GM12878 (cell line): ENCODE data around the gene SUGCT. TPM values are rescaled to one million over a fixed set of nuclear protein-coding genes. Genes with fewer than 3 reads are reported as not detected.

Experiments
- EP300 ChIP-seq, 2 experiments: fragments of 150-350 bp in 1 of 2; IDR thresholded peaks; 2 replicates each; pipeline ENCODE4 v1.6.1; 2011 to 2012; ENCODE audit warnings: low read depth in 2 of 2, low read length in 2 of 2, borderline replicate concordance in 1 of 2, improper control_type of control experiment in 1 of 2, inconsistent platforms in 1 of 2; ENCODE audit not compliant: control insufficient read depth in 1 of 2
- HDGF ChIP-seq: fragments of 450-650 bp; IDR thresholded peaks from 2 replicates; pipeline ENCODE4 v1.6.1; 2016; ENCODE audit warnings: antibody characterized with exemption
- NR2C1 ChIP-seq: fragments of 450-650 bp; IDR thresholded peaks from 2 replicates; pipeline ENCODE4 v1.6.1; 2017; ENCODE audit warnings: antibody characterized with exemption, mild to moderate bottlenecking, moderate library complexity
- PRDM15 ChIP-seq: fragments of 450-650 bp; formaldehyde crosslinking; IDR thresholded peaks from 2 replicates; pipeline ENCODE4 v1.4.0; 2020; ENCODE audit warnings: mild to moderate bottlenecking, moderate library complexity
- REST ChIP-seq: IDR thresholded peaks from 2 replicates; pipeline ENCODE4 v1.6.1; 2012; ENCODE audit warnings: mild to moderate bottlenecking, low read depth, low read length
- TCF3 ChIP-seq: IDR thresholded peaks from 2 replicates; pipeline ENCODE4 v1.6.1; 2012; ENCODE audit warnings: low read depth, mild to moderate bottlenecking, low read length, borderline replicate concordance; ENCODE audit not compliant: insufficient read depth
- polyA plus RNA-seq, 11 experiments: library from polyadenylated mRNA; depleted of rRNA in 4 of 11; unstranded in 6 of 11; stranded (reverse) in 5 of 11; fragments of >200 nt; fragmentation: Nextera tagmentation in 4 of 11; fragmentation: Illumina TruSeq in 1 of 11; extraction: Ambion mirVana in 4 of 11; extraction: Trizol in 1 of 11; gene quantifications; 1 replicate in 1 of 11; 2 replicates in 10 of 11; pipeline versions ENCODE4 v1.2.1 to v1.2.3, GENCODE V29; 2011 to 2016; ENCODE audit warnings: inconsistent platforms in 2 of 11, missing spikeins in 2 of 11, low read depth in 1 of 11
- total RNA-seq, 4 experiments: library from RNA; depleted of rRNA in 3 of 4; stranded (reverse); fragments of >200 nt in 3 of 4; fragmentation: Illumina TruSeq in 1 of 4; extraction: Trizol in 1 of 4; gene quantifications; 2 replicates each; pipeline versions ENCODE4 v1.2.1 to v1.2.3, GENCODE V29; 2013 to 2021

Gene SUGCT
- total and polyA plus RNA-seq, 10 of the 15 experiments (the other 5 are each of a cell fraction or from before 2014, with no cell fraction given): 0.08 to 1.2 (median 0.67) TPM; not detected in 1

DNA sequence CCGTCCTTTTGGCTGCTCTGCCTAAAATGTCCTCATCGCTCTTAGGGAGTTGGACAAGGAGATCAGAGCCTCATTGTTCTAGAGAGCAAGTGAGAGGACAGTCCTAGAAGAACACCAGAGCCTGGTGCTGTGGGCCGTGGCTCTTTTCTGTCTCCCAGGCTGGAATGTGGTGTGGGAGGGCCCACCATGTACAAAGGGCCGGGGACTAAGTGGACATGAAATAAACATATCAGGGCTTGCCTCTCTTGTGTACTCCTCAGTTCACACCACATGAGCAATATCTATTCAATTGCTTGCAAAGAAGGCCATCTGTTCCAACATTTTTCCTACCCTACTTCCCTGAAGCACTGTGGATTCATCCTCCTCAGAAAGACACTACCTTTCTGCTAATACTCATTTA is 510.4 kb downstream of the SUGCT start (continued):
- no peak for TF ChIP-seq PRDM15 (CRISPR knock-in tag)
- TF ChIP-seq HDGF: no peak
- no peak for TF ChIP-seq EP300 (IDR thresholded peaks at IDR 0.05; ENCODE audit: borderline replicate concordance in 1 of 2, control insufficient read depth in 1 of 2, low read depth in 2 of 2, low read length in 2 of 2)
- no peak for TF ChIP-seq NR2C1
- TF ChIP-seq TCF3: no peak
- TF ChIP-seq REST: no peak
